Lung (tissue), 12 donors: ENCODE results near the gene ETV6. TPM values are rescaled to one million over a fixed set of nuclear protein-coding genes. Genes with fewer than 3 reads are reported as not detected.

Source experiments
- ATAC-seq: fragments of 200-7000 bp; cut with Tn5 transposase; one replicate; pipeline ENCODE4 v1.9.1; 2020; ENCODE audit warnings: moderate number of reproducible peaks; ENCODE audit not compliant: insufficient read depth, low FRiP score
- DNase-seq, 3 donors: peaks; one replicate each; pipeline ENCODE4 v3.0.0-alpha.2; 2013 to 2017
- H3K27ac ChIP-seq, 2 donors: one replicate each; pipeline ENCODE4 v1.5.1; 2013; ENCODE audit warnings: mild to moderate bottlenecking in 2 of 2, moderate library complexity in 2 of 2, control low read depth in 1 of 2, inconsistent platforms in 1 of 2, low read depth in 1 of 2, low read length in 1 of 2
- H3K27me3 ChIP-seq, 3 donors: one replicate each; pipeline ENCODE4 v1.5.1; 2013; ENCODE audit warnings: low read length in 2 of 3; ENCODE audit not compliant: control insufficient read depth in 3 of 3, insufficient read depth in 3 of 3
- H3K36me3 ChIP-seq, 4 donors: one replicate each; pipeline ENCODE4 v1.5.1; 2013; ENCODE audit warnings: low read length in 4 of 4, mild to moderate bottlenecking in 1 of 4, moderate library complexity in 1 of 4; ENCODE audit not compliant: control insufficient read depth in 4 of 4, insufficient read depth in 4 of 4
- H3K4me1 ChIP-seq, 5 donors: one replicate each; pipeline ENCODE4 v1.5.1; 2013; ENCODE audit warnings: low read length in 5 of 5, mild to moderate bottlenecking in 2 of 5, moderate library complexity in 1 of 5; ENCODE audit not compliant: control insufficient read depth in 5 of 5, insufficient read depth in 5 of 5
- H3K4me3 ChIP-seq: one replicate; pipeline ENCODE4 v1.5.1; 2013; ENCODE audit warnings: mild to moderate bottlenecking, control low read depth, moderate library complexity
- H3K9ac ChIP-seq, 2 donors: one replicate each; pipeline ENCODE4 v1.5.1; 2013; ENCODE audit warnings: low read length in 2 of 2, control low read depth in 1 of 2; ENCODE audit not compliant: insufficient read depth in 1 of 2
- H3K9me3 ChIP-seq, 4 donors: one replicate each; pipeline ENCODE4 v1.5.1; 2013; ENCODE audit warnings: low read length in 3 of 4, mild to moderate bottlenecking in 1 of 4, moderate library complexity in 1 of 4; ENCODE audit not compliant: control insufficient read depth in 4 of 4, insufficient read depth in 3 of 4
- WGBS, 2 donors: extraction: QIAGEN DNeasy Blood & Tissue Kit; methylation state at CpG; one replicate each; pipeline ENCODE4 v1.1.7; 2013; 5-methylcytosine and 5-hydroxymethylcytosine counted together
- polyA plus RNA-seq, 2 donors: library from polyadenylated mRNA; stranded (reverse); fragments of 200-250 nt; gene quantifications; one replicate each; pipeline ENCODE4 v1.2.1, GENCODE V29; 2013
- total RNA-seq, 2 donors: library from RNA; depleted of rRNA in 1 of 2; stranded (reverse); fragments of >200 nt in 1 of 2; gene quantifications; one replicate each; pipeline ENCODE4 v1.2.1, GENCODE V29; 2014 to 2021
- TF ChIP-seq, protein P1 (sequence below): IDR thresholded peaks from 2 replicates; pipeline ENCODE4 v1.5.1; 2012; ENCODE audit warnings: mild to moderate bottlenecking; ENCODE audit errors: control extremely low read depth, extremely low read depth
- donor health status: control.
- donor health status: control.
- donor health status: Bipolar disorder and iron deficiency.
- donor health status: healthy.
- donor health status: DM: yes; HTN: yes; CAD: no.

The ETV6 gene
- total and polyA plus RNA-seq, 4 donors: 8.6 to 45.7 (median 13.6) TPM

- WGBS, 2 donors: 86 to 93% methylated on average over 7 of the region's 7 CpGs
- Histone ChIP-seq H3K27me3 (no peaks in the 10 kb centered on the region), H3K36me3 (peaks cover 0 to 13% (median 4%) of the 10 kb centered on the region in 4 donors), H3K9me3 (no peaks in the 10 kb centered on the region), H3K9ac (no peak overlapping the region), H3K27ac (no peak overlapping the region), H3K4me1 (peaks cover 0 to 47% (median 15%) of the 10 kb centered on the region in 5 donors), H3K4me3 (no peak overlapping the region)
- no peak for DNase-seq
- ATAC-seq: no peak
- TF ChIP-seq, protein P1, sequence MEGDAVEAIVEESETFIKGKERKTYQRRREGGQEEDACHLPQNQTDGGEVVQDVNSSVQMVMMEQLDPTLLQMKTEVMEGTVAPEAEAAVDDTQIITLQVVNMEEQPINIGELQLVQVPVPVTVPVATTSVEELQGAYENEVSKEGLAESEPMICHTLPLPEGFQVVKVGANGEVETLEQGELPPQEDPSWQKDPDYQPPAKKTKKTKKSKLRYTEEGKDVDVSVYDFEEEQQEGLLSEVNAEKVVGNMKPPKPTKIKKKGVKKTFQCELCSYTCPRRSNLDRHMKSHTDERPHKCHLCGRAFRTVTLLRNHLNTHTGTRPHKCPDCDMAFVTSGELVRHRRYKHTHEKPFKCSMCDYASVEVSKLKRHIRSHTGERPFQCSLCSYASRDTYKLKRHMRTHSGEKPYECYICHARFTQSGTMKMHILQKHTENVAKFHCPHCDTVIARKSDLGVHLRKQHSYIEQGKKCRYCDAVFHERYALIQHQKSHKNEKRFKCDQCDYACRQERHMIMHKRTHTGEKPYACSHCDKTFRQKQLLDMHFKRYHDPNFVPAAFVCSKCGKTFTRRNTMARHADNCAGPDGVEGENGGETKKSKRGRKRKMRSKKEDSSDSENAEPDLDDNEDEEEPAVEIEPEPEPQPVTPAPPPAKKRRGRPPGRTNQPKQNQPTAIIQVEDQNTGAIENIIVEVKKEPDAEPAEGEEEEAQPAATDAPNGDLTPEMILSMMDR: no peak
Measured at GRCh38 chr12:11757095-11757494, 107.6 kb downstream of the ETV6 start.

GRCh38 chr12:11757531-11757930, 108.1 kb downstream of the ETV6 start:
- DNase-seq (no peak), ATAC-seq (no peak)
- Histone ChIP-seq H3K9ac (no peak overlapping the region), H3K27me3 (no peaks in the 10 kb centered on the region), H3K4me3 (no peak overlapping the region), H3K27ac (peak overlapping the region; percentile 24 to 68), H3K4me1 (peaks cover 0 to 47% (median 18%) of the 10 kb centered on the region in 5 donors), H3K9me3 (no peaks in the 10 kb centered on the region), H3K36me3 (peaks cover 0 to 10% (median 4%) of the 10 kb centered on the region in 4 donors)
- TF ChIP-seq, protein P1: no peak
- WGBS, 2 donors: 96 to 97% methylated on average over 6 of the region's 6 CpGs

- ATAC-seq: no peak
- Histone ChIP-seq H3K36me3 (peaks cover 0 to 7% (median 4%) of the 10 kb centered on the region in 4 donors), H3K27ac (peak overlapping the region; percentile 68 to 81), H3K27me3 (no peaks in the 10 kb centered on the region), H3K9ac (no peak overlapping the region), H3K4me1 (peaks cover 4 to 48% (median 19%) of the 10 kb centered on the region in 5 donors), H3K4me3 (no peak overlapping the region), H3K9me3 (no peaks in the 10 kb centered on the region)
- TF ChIP-seq, protein P1: no peak
- DNase-seq: no peak
- 73 to 76% methylated on average over 4 of the region's 4 CpGs for WGBS, 2 donors
Measured at GRCh38 chr12:11758087-11758486, 108.6 kb downstream of the ETV6 start.
